Prostate gland (tissue), 2 donors: Measurements from ENCODE around the gene CDH22. TPM values are rescaled to one million over a fixed set of nuclear protein-coding genes. Genes with fewer than 3 reads are reported as not detected.

Source experiments
- DNase-seq: peaks from one replicate; pipeline ENCODE4 v3.0.0-alpha.2; 2019; ENCODE audit warnings: low spot score
- H3K27ac ChIP-seq, 2 donors: fragments of 200-600 bp; sonication (generic); 2 replicates each; pipeline ENCODE4 v1.5.1; 2017 to 2019
- H3K27me3 ChIP-seq: fragments of 200-600 bp; sonication (generic); replicated peaks from 2 replicates; pipeline ENCODE4 v1.5.1; 2019; ENCODE audit not compliant: insufficient read depth
- H3K36me3 ChIP-seq, 2 donors: fragments of 200-600 bp; sonication (generic); 1 replicate in 1 of 2; 2 replicates in 1 of 2; pipeline versions ENCODE4 v1.5.1 to v1.8.1; 2017 to 2019
- H3K4me1 ChIP-seq: fragments of 200-600 bp; sonication (generic); replicated peaks from 2 replicates; pipeline ENCODE4 v1.5.1; 2019
- H3K4me3 ChIP-seq, 2 donors: fragments of 200-600 bp; sonication (generic); 2 replicates each; pipeline ENCODE4 v1.5.1; 2017 to 2019
- H3K9me3 ChIP-seq: fragments of 200-600 bp; sonication (generic); 2 replicates; pipeline ENCODE4 v1.5.1; 2017
- CTCF ChIP-seq, 4 experiments: fragments of 200-600 bp in 2 of 4; fragments of 450-650 bp in 2 of 4; sonication (generic) in 2 of 4; IDR thresholded peaks; 1 replicate in 3 of 4; 2 replicates in 1 of 4; pipeline ENCODE4 v1.5.1; 2016 to 2019; ENCODE audit warnings: antibody characterized with exemption in 4 of 4, mild to moderate bottlenecking in 2 of 4, moderate library complexity in 2 of 4
- POLR2A ChIP-seq: fragments of 450-650 bp; IDR thresholded peaks from one replicate; pipeline ENCODE4 v1.6.1; 2016; ENCODE audit warnings: antibody characterized with exemption, mild to moderate bottlenecking
- POLR2AphosphoS5 ChIP-seq: sonication (generic); formaldehyde crosslinking; IDR thresholded peaks from one replicate; pipeline ENCODE4 v1.6.1; 2017; ENCODE audit warnings: antibody characterized with exemption
- WGBS: methylation state at CpG from one replicate; pipeline ENCODE4 v1.1.5; 2018; 5-methylcytosine and 5-hydroxymethylcytosine counted together
- intact Hi-C: fragments of 100-400 bp; cut with DNase I; formaldehyde crosslinking; loops from one replicate; pipeline ENCODE4 v1.14.2; 2022
- total RNA-seq, 2 donors: library from RNA; depleted of rRNA; stranded (reverse); fragments of >200 nt; gene quantifications; one replicate each; pipeline ENCODE4 v1.1.0, GENCODE V29; 2016

Gene CDH22
- total RNA-seq, 2 donors from 2014 or later, result 1.9 to 3.3 TPM

- WGBS, result 36% methylated on average over 2 of the region's 2 CpGs
Measured at GRCh38 chr20:46343975-46344357, 35.7 kb upstream of the CDH22 start.

GRCh38 chr20:46343348-46343974 is 35.2 kb upstream of the CDH22 start:
- no peaks in the 10 kb centered on the region for H3K4me1 ChIP-seq
- H3K9me3 ChIP-seq, result no peaks in the 10 kb centered on the region
- H3K27ac ChIP-seq, result no peak overlapping the region
- H3K36me3 ChIP-seq, result no peaks in the 10 kb centered on the region
- WGBS, result 5% methylated on average over 17 of the region's 17 CpGs
- H3K4me3 ChIP-seq, result no peak overlapping the region
- intact Hi-C loops, result no loop called here
- TF ChIP-seq POLR2A (no peak), POLR2AphosphoS5 (no peak), CTCF (IDR thresholded peaks at IDR 0.05) (no peak)
- H3K27me3 ChIP-seq, result no peaks in the 10 kb centered on the region
- DNase-seq, result no peak

More at GRCh38 chr20:46343975-46344357, 35.7 kb upstream of the CDH22 start:
- no peaks in the 10 kb centered on the region for H3K27me3 ChIP-seq
- H3K4me3 ChIP-seq, result no peak overlapping the region
- DNase-seq, result no peak
- no peaks in the 10 kb centered on the region for H3K36me3 ChIP-seq
- intact Hi-C loops, result no loop called here
- TF ChIP-seq POLR2A (no peak), POLR2AphosphoS5 (no peak), CTCF (IDR thresholded peaks at IDR 0.05) (no peak)
- no peaks in the 10 kb centered on the region for H3K4me1 ChIP-seq
- H3K9me3 ChIP-seq, result no peaks in the 10 kb centered on the region
- no peak overlapping the region for H3K27ac ChIP-seq

DNA sequence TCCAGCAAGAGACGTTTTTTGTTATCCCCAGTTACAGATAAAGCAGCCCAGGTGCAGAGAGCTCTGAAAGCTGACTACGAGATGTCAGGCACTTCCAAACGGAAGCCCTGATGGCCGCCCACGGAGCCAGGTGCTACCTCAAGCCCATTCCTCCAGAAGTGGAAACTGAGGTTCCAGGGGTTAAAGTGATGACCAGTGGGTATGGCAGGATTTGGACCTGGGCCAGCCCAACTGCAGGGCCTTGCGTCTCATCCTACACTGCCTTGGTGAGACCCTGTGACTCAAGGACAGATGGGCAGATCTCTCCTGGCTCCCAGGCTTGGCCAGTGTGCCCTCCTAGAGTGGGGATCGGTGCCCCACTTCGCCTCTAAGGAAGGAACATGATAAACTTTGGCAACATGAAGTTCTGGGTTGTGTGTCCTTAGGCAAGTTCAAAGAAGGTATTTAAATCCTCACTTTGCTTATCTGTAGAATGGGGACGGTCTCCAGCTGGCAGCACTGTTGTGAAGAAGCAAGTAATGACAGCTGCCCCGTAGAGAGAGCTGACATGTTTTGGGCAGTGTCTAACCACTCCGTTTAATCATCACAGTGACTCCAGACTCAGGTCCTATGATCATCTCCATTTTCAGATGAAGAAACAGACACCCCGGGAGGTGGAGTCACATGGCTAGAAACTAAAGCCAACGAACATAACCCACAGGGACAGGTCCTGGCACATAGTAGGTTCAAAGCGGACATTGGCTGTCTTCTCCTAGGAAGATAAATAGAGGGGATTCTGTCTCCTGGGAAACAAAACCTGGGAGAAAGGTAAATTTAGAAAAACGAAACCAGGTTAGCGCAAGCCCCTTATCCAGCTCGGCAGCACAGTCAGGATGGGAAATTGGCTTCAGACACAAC is 34.4 kb upstream of the CDH22 start:
- Histone ChIP-seq H3K27me3 (no peaks in the 10 kb centered on the region), H3K4me3 (no peak overlapping the region), H3K9me3 (no peaks in the 10 kb centered on the region), H3K4me1 (no peaks in the 10 kb centered on the region), H3K36me3 (no peaks in the 10 kb centered on the region), H3K27ac (no peak overlapping the region)
- intact Hi-C loops, result no loop called here
- TF ChIP-seq CTCF (IDR thresholded peaks at IDR 0.05), result no peak
- TF ChIP-seq POLR2A, result no peak
- TF ChIP-seq POLR2AphosphoS5, result no peak
- 48% methylated on average over 17 of the region's 17 CpGs for WGBS
- DNase-seq, result no peak

GRCh38 chr20:46342010-46342378 is 33.7 kb upstream of the CDH22 start:
- H3K27me3 ChIP-seq, result no peaks in the 10 kb centered on the region
- no peak overlapping the region for H3K27ac ChIP-seq
- intact Hi-C loops, result no loop called here
- H3K9me3 ChIP-seq, result no peaks in the 10 kb centered on the region
- no peaks in the 10 kb centered on the region for H3K4me1 ChIP-seq
- no peak for TF ChIP-seq POLR2AphosphoS5
- TF ChIP-seq CTCF (IDR thresholded peaks at IDR 0.05), result no peak
- no peak for TF ChIP-seq POLR2A
- H3K4me3 ChIP-seq, result no peak overlapping the region
- no peaks in the 10 kb centered on the region for H3K36me3 ChIP-seq
- no peak for DNase-seq
- whole genome bisulfite sequencing, result 62% methylated on average over 9 of the region's 9 CpGs
